Measurements from ENCODE around the gene NCF1.
"Not testable (repeated sequence)": the region's sequence is repeated elsewhere in the genome, so short reads cannot be mapped to it uniquely, and the experiment has no call there.

NCF1 gene

DNA sequence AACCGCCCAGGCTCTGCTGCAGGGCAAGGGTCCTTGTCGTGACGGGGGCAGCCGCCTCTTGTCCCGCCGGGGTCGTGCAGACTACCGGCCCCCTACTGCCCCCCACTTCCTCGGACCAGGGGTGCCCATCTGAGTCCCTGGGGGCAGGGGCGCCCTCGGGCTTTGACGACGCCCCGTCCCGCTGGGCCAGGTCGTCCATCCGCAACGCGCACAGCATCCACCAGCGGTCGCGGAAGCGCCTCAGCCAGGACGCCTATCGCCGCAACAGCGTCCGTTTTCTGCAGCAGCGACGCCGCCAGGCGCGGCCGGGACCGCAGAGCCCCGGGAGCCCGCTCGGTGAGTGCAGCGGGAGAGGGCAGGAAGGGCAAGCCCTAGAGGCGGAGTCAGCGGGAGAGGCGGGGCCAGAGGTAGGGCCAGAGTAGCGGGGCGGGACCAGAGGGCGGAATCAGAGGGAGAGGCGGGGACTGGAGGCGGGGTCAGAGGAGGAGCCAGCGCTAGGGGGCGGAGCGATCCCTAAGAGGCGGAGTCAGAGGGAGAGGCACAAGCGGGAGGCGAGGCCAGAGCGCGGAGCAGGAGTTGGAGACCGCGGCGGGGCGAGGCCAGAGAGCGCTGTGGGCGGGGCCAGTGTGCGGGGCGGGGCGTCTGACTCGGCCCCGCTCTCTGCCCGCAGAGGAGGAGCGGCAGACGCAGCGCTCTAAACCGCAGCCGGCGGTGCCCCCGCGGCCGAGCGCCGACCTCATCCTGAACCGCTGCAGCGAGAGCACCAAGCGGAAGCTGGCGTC is 14.7 kb downstream of the NCF1 start:
- peak; percentile 78 for DNase-seq

DNA sequence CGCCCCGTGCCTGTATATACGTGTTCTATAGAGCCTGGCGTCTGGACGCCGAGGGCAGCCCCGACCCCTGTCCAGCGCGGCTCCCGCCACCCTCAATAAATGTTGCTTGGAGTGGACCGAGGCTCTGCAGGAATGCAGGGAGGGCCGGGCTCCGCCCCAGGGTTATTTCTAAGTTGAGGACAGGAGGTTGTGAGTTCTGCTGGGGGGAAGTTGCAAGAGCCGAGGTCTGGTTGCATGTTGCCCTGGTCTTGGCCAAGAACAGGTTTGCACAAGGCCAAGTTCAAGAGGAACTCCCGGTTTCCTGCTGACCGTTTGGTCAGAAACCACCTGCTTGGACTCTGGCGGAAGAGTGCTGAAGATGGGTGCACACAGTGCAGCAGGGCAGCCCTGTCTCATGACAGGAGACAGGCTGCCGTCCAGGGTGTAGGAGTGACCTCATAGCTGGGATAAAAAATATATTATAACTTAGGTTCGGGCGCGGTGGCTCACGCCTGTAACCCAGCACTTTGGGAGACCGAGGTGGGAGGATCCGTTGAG is 15.5 kb downstream of the NCF1 start:
- not testable (repeated sequence) for DNase-seq

DNA sequence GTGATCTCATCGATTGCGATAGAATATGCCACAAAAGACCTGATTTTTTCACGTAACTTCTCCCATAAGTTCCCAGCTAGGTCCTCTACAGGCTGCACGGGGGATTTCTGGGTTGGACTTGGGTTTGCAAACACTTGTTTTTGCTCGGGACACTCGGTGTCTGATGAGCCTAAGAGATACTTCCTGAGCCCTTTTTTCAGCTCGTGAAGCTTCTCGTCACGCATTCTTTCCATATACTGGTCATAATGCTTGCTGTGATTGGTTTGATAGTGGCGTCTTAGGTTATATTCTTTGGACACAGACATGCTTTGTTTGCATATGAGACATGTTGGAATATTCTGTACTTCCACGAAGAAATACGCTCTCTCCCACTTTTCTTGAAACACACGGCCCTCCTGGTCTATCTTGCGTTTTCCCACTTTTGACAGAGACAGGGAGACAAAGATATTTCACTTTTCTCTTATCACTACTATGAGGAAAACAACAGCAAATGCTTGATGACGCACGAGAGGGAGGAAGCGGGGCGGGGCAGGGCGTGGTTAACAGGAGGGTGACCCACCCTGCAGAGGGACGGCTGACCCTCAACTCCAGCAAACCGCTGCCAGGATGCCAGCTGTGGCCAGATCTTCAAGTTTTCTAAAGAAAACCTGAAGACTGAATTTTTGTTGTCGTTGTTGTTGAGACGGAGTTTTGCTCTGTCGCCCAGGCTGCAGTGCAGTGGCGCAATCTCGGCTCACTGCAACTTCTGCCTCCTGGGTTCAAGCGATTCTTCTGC is 24.2 kb downstream of the NCF1 start:
- not testable (repeated sequence) for DNase-seq

DNA sequence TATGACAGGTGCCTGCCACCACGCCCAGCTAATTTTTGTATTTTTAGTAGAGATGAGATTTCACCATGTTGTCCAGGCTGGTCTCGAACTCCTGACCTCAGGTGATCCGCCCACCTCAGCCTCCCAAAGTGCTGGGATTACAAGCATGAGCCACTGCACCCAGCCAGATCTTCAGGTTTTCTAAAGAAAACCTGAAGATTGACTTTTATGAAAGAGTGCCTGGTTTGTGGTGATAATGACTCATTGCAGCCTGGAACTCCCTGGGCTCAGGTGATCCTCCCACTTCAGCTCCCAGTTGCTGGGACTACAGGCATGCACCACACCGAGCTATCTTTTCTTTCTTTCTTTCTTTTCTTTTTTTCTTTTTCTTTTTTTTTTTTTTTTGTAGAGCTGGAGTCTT is 24.8 kb downstream of the NCF1 start:
- DNase-seq = not testable (repeated sequence)

DNA sequence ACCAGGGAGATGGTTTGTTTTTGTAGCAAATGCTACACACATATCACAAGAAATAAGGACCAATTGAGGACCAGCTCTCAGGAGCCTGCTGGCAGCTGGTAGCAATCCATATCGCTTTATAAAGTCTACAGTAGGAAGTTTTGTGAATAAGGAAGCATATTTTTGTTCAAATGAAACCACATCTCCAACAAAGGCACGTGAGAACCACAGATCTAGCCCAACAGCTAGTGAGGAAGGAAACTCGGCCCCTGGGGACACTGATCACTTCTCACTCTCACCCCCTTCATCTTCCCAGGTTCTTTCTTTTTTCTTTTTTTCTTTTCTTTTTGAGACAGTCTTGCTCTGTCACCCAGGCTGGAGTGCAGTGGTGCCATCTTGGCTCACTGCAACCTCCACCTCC is 42.1 kb downstream of the NCF1 start:
- not testable (repeated sequence) for DNase-seq

DNA sequence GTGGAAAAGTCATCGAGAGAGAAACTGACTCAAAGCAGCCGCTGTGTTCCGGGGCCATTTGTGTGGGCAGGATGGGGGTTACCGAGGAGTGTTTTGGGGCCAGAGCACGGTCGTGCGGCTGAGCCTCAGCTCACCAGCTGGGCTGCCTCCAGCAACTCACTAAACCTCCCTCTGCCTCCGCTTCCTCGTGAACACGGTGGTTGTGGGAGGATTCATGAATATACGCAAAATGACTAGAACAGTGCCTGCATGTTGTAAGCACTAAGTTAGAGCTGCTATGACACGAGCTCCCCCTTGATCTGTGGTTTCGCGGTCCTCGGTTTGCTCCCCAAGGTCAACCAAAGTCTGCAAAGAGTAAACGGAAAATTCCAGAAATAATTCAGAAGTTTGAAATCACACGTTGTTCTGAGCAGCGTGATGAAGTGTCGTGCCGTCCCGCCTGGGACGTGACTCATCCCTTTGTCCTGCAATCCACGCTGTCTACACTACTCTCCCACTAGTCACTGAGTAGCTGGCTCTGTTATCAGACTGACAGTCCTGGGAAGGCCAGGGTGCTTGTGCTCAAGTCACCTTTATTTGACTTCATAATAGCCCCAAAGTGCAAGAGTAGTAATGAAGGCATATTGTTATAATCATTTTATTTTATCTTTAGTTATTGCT is 46.5 kb downstream of the NCF1 start:
- DNase-seq = not testable (repeated sequence)

DNA sequence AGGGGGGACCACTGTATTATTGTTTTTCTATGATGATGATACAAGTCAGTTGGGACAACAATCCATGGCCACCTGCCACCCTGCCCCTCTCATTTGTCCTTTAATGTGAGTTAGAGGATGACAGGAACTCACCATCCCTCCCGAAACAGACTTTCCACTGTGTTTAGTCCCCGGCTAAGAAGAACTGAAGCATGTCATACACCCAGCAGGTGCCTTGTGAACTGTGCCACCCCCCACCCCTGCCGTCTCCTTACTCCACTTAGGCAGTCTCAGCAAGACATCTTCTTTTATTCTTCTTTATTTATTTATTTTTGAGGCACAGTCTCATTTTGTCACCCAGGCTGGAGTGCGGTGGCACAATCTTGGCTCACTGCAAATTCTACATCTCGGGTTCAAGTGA is 47.4 kb downstream of the NCF1 start:
- not testable (repeated sequence) for DNase-seq

DNA sequence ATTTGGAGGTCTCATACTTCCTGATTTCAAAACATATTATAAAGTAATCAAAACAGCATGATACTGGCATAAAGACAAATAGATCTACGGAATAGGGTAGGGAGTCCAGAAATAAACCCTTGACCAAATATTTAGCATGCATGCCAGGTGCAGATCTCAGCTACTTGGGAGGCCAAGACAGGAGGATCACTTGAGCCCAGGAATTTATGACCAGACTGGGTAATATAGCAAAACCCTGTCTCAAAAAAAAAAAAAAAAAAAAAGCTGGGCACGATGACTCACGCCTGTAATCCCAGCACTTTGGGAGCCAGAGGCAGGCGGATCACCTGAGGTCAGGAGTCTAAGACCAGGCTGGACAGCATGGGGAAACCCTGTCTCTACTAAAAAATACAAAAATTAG is 56.1 kb downstream of the NCF1 start:
- not testable (repeated sequence) for DNase-seq

DNA sequence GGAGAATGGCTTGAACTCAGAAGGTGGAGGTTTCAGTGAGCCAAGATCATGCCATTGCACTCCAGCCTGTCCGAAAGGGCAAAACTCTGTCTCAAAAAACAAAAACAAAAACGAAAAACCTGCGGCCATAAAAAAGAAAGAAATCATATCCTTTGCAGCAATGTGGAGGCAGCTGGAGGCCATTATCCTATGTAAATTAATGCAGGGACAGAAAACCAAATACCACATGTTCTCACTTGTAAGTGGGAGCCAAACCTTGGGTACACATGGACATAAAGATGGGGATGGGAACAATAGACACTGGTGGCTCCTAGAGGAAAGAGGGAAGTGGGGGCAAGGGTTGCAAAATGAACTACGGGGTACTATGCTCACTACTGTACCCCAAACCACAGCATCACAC is 56.6 kb downstream of the NCF1 start:
- not testable (repeated sequence) for DNase-seq
